Keratinocyte (primary cell): ENCODE data around the gene VSIG4.

Experiments used
- CTCF ChIP-seq, 3 experiments: IDR thresholded peaks in 1 of 3; conservative IDR thresholded peaks in 1 of 3; optimal IDR thresholded peaks in 1 of 3; 2 replicates in 2 of 3; 3 replicates in 1 of 3; pipeline versions ENCODE3 to v1.5.1; 2011; ENCODE audit warnings: low read length in 3 of 3, mild to moderate bottlenecking in 3 of 3, moderate library complexity in 2 of 3, control low read depth in 1 of 3, inconsistent platforms in 1 of 3; ENCODE audit not compliant: insufficient read depth in 2 of 3; ENCODE audit errors: extremely low read depth in 1 of 3
- EZH2 ChIP-seq: IDR thresholded peaks from one replicate; pipeline ENCODE4 v1.6.1; 2012; ENCODE audit warnings: inconsistent platforms, mild to moderate bottlenecking, low read length, moderate library complexity

DNA sequence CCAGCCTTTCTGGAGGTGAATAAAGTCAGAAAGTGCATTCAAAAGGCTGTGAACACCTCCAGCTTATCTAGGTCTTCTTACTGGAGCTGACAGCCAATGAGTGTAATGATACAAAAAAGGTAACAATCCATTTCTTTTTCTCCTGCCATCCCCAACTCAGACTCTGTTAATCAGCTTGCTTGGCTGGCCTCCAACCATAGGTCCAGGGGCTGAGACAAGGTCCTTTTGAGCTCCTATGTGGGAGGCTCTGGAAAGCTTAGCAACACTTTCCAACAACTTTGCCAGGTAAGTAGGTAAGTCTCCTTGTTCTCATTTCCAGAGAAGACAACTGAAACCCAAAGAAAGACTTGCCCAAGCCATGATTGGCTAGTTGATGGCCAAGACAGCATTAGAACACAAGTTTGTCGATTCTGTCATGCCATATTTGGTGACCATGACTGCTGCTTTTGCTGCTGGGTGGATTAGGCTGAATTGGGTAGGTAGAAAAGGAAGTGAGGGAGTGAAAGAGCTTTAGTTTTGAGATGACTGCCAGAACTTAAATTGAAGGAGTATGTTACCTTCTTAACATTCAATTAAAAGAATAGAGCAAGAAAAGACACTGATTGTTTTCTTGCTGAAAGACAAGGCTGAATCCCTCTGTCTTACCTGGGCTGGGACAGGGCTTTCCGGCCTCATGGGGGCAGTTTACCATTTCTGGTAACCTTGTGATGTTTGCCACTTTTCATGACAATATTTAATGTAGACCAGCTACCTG is 22.8 kb downstream of the VSIG4 start:
- TF ChIP-seq CTCF (optimal IDR thresholded peaks at IDR 0.05 in 1 of 3, IDR thresholded peaks at IDR 0.05 in 1 of 3, conservative IDR thresholded peaks at IDR 0.05 in 1 of 3; ENCODE audit: extremely low read depth in 1 of 3, insufficient read depth in 2 of 3, low read length in 3 of 3) (no peak), EZH2 (no peak)
